HG02884 (cell line): Measurements from ENCODE around the gene NCAPD2.
A peak's percentile ranks its signal among the peaks of the same experiment; 100 is the strongest.
"Not testable (repeated sequence)": the region's sequence is repeated elsewhere in the genome, so short reads cannot be mapped to it uniquely, and the experiment has no call there.

Source experiments
- ATAC-seq: cut with Tn5 transposase; IDR thresholded peaks from one replicate; pipeline ENCODE4 v1.9.1; 2021; ENCODE audit warnings: mild to moderate bottlenecking, moderate library complexity; ENCODE audit not compliant: unreplicated experiment

Gene NCAPD2

DNA sequence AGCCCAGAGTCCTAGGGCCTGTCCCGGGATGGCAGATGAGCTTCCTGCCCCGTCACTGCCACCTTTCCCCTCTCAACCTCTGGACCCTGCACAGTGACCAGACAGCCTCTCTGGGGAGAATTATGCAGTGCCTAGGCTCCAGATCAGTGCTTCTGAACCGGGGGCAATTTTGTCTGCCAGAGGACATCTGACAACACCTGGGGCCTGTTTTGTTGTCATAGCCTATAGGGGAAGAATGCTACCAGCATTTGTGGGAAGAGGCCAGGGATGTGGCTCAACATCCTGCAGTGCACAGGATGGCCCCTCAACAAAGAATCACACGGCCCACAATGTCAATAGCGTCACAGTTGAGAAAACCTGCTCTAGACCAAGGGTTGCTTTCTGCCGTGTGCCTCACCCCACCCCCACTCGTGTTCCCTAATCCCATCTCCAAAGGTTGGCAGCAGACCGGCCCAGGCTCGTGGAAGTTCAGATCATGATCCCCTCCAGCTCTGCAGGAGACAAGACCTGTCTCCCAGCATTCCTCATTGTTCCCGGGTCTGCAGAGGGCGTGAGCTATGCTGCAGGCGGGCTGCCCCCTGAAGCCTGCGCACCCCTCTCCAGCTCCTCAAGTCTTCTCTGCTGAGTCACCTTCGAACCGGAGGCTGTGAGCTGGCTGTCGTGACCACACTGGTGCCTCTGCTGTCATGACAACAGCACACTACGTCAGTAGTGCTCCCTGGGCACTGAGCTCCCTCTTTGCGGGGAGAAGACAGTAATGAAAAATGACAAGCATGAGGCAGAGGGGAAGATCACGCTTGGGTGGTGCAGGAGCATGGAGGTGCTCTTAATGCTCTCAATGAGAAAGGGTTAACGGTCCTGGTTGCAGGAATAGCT is 38.4 kb downstream of the NCAPD2 start:
- no peak for ATAC-seq

DNA sequence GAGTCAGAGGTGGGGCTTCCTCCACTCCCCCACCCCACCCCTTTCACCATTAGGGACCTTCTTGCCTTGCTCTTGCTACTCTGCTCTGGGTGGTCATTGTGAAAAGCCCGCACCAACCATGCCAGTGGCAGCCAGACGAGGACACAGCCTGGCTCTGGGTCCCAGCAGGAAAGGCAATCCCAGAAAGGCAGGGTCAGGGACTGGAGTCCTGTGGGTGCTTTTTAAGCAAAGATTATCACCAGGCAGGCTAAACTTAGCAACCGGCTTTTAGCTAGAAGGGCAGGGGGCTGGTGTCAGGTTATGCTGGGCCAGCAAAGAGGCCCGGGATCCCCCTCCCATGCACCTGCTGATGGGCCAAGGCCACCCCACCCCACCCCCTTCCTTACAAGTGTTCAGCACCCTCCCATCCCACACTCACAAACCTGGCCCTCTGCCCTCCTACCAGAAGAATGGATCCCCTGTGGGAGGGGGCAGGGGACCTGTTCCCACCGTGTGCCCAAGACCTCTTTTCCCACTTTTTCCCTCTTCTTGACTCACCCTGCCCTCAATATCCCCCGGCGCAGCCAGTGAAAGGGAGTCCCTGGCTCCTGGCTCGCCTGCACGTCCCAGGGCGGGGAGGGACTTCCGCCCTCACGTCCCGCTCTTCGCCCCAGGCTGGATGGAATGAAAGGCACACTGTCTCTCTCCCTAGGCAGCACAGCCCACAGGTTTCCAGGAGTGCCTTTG is 39.2 kb downstream of the NCAPD2 start:
- ATAC-seq, result no peak

- ATAC-seq, result peak; percentile 1
These were observed 39.7 kb downstream of the NCAPD2 start for GRCh38 chr12:6533653-6533922.

DNA sequence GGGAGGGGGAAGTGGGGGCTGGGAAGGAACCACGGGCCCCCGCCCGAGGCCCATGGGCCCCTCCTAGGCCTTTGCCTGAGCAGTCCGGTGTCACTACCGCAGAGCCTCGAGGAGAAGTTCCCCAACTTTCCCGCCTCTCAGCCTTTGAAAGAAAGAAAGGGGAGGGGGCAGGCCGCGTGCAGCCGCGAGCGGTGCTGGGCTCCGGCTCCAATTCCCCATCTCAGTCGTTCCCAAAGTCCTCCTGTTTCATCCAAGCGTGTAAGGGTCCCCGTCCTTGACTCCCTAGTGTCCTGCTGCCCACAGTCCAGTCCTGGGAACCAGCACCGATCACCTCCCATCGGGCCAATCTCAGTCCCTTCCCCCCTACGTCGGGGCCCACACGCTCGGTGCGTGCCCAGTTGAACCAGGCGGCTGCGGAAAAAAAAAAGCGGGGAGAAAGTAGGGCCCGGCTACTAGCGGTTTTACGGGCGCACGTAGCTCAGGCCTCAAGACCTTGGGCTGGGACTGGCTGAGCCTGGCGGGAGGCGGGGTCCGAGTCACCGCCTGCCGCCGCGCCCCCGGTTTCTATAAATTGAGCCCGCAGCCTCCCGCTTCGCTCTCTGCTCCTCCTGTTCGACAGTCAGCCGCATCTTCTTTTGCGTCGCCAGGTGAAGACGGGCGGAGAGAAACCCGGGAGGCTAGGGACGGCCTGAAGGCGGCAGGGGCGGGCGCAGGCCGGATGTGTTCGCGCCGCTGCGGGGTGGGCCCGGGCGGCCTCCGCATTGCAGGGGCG is 40.2 kb downstream of the NCAPD2 start, which contains the start of gene GAPDH:
TSS of gene GAPDH (plus strand) at position 595 of the 772 bp plus-strand sequence. CDS start 316 bp downstream, outside the sequence.
- ATAC-seq, result peak; percentile 60

GRCh38 chr12:6534695-6534944 is 40.7 kb downstream of the NCAPD2 start:
- no peak for ATAC-seq

GRCh38 chr12:6534945-6535696 is 41.2 kb downstream of the NCAPD2 start:
- ATAC-seq, result no peak

DNA sequence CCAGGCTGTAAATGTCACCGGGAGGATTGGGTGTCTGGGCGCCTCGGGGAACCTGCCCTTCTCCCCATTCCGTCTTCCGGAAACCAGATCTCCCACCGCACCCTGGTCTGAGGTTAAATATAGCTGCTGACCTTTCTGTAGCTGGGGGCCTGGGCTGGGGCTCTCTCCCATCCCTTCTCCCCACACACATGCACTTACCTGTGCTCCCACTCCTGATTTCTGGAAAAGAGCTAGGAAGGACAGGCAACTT is 41.7 kb downstream of the NCAPD2 start:
- no peak for ATAC-seq

GRCh38 chr12:6535960-6536847 is 42.3 kb downstream of the NCAPD2 start:
- ATAC-seq, result no peak

DNA sequence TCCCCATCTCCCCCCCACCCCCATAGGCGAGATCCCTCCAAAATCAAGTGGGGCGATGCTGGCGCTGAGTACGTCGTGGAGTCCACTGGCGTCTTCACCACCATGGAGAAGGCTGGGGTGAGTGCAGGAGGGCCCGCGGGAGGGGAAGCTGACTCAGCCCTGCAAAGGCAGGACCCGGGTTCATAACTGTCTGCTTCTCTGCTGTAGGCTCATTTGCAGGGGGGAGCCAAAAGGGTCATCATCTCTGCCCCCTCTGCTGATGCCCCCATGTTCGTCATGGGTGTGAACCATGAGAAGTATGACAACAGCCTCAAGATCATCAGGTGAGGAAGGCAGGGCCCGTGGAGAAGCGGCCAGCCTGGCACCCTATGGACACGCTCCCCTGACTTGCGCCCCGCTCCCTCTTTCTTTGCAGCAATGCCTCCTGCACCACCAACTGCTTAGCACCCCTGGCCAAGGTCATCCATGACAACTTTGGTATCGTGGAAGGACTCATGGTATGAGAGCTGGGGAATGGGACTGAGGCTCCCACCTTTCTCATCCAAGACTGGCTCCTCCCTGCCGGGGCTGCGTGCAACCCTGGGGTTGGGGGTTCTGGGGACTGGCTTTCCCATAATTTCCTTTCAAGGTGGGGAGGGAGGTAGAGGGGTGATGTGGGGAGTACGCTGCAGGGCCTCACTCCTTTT is 43.1 kb downstream of the NCAPD2 start:
- no peak for ATAC-seq

GRCh38 chr12:6537580-6538419 is 43.9 kb downstream of the NCAPD2 start:
- not testable (repeated sequence) for ATAC-seq

DNA sequence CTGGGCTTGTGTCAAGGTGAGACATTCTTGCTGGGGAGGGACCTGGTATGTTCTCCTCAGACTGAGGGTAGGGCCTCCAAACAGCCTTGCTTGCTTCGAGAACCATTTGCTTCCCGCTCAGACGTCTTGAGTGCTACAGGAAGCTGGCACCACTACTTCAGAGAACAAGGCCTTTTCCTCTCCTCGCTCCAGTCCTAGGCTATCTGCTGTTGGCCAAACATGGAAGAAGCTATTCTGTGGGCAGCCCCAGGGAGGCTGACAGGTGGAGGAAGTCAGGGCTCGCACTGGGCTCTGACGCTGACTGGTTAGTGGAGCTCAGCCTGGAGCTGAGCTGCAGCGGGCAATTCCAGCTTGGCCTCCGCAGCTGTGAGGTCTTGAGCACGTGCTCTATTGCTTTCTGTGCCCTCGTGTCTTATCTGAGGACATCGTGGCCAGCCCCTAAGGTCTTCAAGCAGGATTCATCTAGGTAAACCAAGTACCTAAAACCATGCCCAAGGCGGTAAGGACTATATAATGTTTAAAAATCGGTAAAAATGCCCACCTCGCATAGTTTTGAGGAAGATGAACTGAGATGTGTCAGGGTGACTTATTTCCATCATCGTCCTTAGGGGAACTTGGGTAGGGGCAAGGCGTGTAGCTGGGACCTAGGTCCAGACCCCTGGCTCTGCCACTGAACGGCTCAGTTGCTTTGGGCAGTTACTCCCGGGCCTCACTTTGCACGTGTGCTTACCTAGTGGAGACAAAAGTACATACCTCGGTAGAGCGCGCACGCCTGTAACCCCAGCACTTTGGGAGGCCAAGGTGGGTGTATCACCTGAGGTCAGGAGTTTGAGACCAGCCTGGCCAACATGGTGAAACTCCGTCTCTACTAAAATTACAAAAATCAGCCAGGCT is 44.8 kb downstream of the NCAPD2 start:
- ATAC-seq, result no peak

- no peak for ATAC-seq
These were observed 45.4 kb downstream of the NCAPD2 start for GRCh38 chr12:6539314-6539682.

- no peak for ATAC-seq
These were observed 45.8 kb downstream of the NCAPD2 start for GRCh38 chr12:6539707-6540134.

DNA sequence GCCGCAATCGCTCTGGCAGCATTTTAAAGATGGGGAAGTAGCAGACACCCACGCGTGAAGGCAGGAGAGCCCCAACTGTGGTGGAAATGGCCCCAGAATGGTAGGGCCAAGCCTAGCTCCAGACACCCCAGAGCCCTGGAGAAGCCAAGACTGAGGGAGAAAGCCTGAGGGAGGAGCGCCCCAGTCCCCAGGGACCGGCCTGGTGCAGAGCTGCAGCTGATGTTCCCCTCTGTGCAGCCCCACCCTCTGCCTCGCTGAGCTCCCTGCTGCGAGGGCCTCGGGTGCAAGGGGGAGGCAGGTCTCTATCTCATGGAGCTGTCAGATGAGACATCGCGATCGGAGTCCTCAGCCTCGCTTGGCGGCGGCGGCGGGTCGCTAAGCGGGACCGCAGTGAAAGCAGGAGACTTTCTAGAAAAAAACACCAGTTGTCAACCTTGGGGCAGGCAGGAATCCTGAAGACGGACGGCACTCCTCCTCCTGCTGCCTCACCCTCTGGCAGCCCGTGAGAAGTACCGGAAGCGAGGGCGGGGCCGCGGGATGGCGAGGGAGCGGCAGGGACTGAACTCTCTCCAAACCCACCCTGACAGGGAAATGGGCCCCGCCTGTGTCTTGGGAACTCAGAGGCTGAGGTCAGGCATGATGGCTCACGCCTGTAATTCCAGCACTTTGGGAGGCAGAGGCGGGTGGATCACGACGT is 46.4 kb downstream of the NCAPD2 start:
- no peak for ATAC-seq

DNA sequence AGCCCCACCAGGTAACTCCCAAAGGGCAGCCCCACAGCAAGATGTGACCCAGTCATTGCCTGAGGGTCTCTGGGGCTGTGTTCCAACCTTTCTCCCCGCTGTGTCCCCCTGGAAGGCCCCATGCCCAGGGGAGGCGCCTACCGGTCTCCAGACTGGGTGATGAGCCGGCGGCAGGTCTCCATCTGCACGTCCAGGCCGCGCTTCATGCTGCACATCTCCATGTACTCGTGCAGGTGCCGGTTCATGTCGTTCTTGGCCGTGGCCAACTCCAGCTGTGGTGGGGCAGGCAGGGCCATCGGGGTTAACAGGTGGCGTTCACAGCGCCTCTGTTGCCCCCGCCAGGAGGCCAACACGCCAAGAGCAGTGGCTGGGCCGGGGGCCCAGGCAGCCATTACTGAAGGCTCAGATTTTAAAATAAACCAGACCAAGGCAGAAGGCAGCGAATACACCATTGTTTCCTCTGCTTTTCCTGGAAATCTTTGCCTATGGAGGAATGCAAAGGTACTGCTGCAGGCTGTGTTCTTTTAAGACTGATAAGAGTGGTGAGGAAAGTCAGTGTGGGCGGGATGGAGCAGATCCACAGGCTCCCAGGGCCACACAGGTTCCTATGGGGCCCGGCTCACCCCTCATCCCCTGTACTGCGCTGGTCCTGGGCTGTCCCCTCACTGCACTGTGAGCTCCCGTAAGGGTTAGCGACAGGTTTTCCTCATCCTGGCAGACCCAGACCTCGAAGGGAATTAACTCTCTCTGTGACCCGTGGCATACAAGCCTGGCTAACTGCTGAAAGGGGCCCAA is 47.7 kb downstream of the NCAPD2 start:
- no peak for ATAC-seq

- no peak for ATAC-seq
These were observed 48.5 kb downstream of the NCAPD2 start for GRCh38 chr12:6542209-6543009.
